Central memory CD8-positive, alpha-beta T cell (primary cell): ENCODE measurements around the gene C5orf63.
"Not testable (repeated sequence)": the region's sequence is repeated elsewhere in the genome, so short reads cannot be mapped to it uniquely, and the experiment has no call there.

Source experiments
- ATAC-seq: fragments of 150-1000 bp; cut with Tn5 transposase; replicated peaks from 2 replicates; pipeline ENCODE4 v1.10.0; 2022; ENCODE audit warnings: mild to moderate bottlenecking, moderate FRiP score, moderate number of reproducible peaks; ENCODE audit not compliant: poor library complexity, severe bottlenecking; ENCODE audit errors: extremely low read depth
- DNase-seq, 2 donors: peaks; one replicate each; pipeline ENCODE4 v3.0.0; 2021; ENCODE audit warnings: low spot score in 2 of 2
- H3K27ac Mint-ChIP-seq: one replicate; pipeline ENCODE4 v1.8.0; 2022; ENCODE audit warnings: low read depth, mild to moderate bottlenecking, moderate library complexity, mixed read lengths
- H3K27me3 Mint-ChIP-seq: one replicate; pipeline ENCODE4 v1.8.0; 2022; ENCODE audit warnings: mixed read lengths
- H3K36me3 Mint-ChIP-seq: one replicate; pipeline ENCODE4 v1.8.0; 2022; ENCODE audit warnings: mild to moderate bottlenecking, moderate library complexity, mixed read lengths; ENCODE audit not compliant: insufficient read depth
- H3K4me1 Mint-ChIP-seq: one replicate; pipeline ENCODE4 v1.8.0; 2022; ENCODE audit warnings: mixed read lengths
- H3K4me3 Mint-ChIP-seq: one replicate; pipeline ENCODE4 v1.8.0; 2022; ENCODE audit warnings: mild to moderate bottlenecking, moderate library complexity, mixed read lengths
- H3K9me3 Mint-ChIP-seq: one replicate; pipeline ENCODE4 v1.8.0; 2022; ENCODE audit warnings: mixed read lengths

C5orf63 gene

GRCh38 chr5:127024821-127025220 is 48.5 kb downstream of the C5orf63 start:
- H3K27ac Mint-ChIP-seq: no peak overlapping the region

GRCh38 chr5:127023552-127024191 is 49.6 kb downstream of the C5orf63 start:
- H3K36me3 Mint-ChIP-seq, H3K9me3 Mint-ChIP-seq, H3K27me3 Mint-ChIP-seq, H3K4me3 Mint-ChIP-seq, ATAC-seq, DNase-seq, H3K27ac Mint-ChIP-seq, H3K4me1 Mint-ChIP-seq: not testable (repeated sequence)

More at GRCh38 chr5:127024821-127025220, 48.5 kb downstream of the C5orf63 start:
- peaks cover 10% of the 10 kb centered on the region for H3K27me3 Mint-ChIP-seq
- no peak overlapping the region for H3K4me3 Mint-ChIP-seq
- H3K36me3 Mint-ChIP-seq: peaks cover 3% of the 10 kb centered on the region
- ATAC-seq (no peak), DNase-seq (no peak)
- H3K9me3 Mint-ChIP-seq: no peaks in the 10 kb centered on the region
- peaks cover 6% of the 10 kb centered on the region for H3K4me1 Mint-ChIP-seq

GRCh38 chr5:127022846-127023245 is 50.5 kb downstream of the C5orf63 start:
- Mint-ChIP-seq H3K27me3 (no peaks in the 10 kb centered on the region), H3K4me3 (no peak overlapping the region), H3K36me3 (no peaks in the 10 kb centered on the region), H3K4me1 (no peaks in the 10 kb centered on the region), H3K9me3 (no peaks in the 10 kb centered on the region), H3K27ac (no peak overlapping the region)
- ATAC-seq (no peak), DNase-seq (no peak)

- H3K27ac Mint-ChIP-seq: no peak overlapping the region
These were observed 53.4 kb downstream of the C5orf63 start for GRCh38 chr5:127019928-127020327.

GRCh38 chr5:127016722-127017121 is 56.6 kb downstream of the C5orf63 start:
- not testable (repeated sequence) for DNase-seq, H3K36me3 Mint-ChIP-seq, ATAC-seq, H3K4me1 Mint-ChIP-seq, H3K27ac Mint-ChIP-seq, H3K4me3 Mint-ChIP-seq, H3K9me3 Mint-ChIP-seq
- H3K27me3 Mint-ChIP-seq: peaks cover 10% of the 10 kb centered on the region

More at GRCh38 chr5:127019928-127020327, 53.4 kb downstream of the C5orf63 start:
- DNase-seq (no peak), ATAC-seq (no peak)
- H3K36me3 Mint-ChIP-seq: no peaks in the 10 kb centered on the region
- no peaks in the 10 kb centered on the region for H3K9me3 Mint-ChIP-seq
- H3K4me3 Mint-ChIP-seq: no peak overlapping the region
- H3K27me3 Mint-ChIP-seq: peaks cover 7% of the 10 kb centered on the region
- no peaks in the 10 kb centered on the region for H3K4me1 Mint-ChIP-seq

- Mint-ChIP-seq H3K27me3 (peaks cover 10% of the 10 kb centered on the region), H3K27ac (no peak overlapping the region), H3K36me3 (no peaks in the 10 kb centered on the region), H3K4me3 (no peak overlapping the region), H3K9me3 (no peaks in the 10 kb centered on the region), H3K4me1 (no peaks in the 10 kb centered on the region)
- ATAC-seq (no peak), DNase-seq (no peak)
These were observed 57.6 kb downstream of the C5orf63 start for GRCh38 chr5:127015716-127016115.

GRCh38 chr5:127014573-127014972 is 58.7 kb downstream of the C5orf63 start:
- DNase-seq (no peak), ATAC-seq (no peak)
- H3K36me3 Mint-ChIP-seq: no peaks in the 10 kb centered on the region
- no peak overlapping the region for H3K27ac Mint-ChIP-seq
- H3K27me3 Mint-ChIP-seq: peaks cover 10% of the 10 kb centered on the region
- no peaks in the 10 kb centered on the region for H3K4me1 Mint-ChIP-seq
- H3K9me3 Mint-ChIP-seq: no peaks in the 10 kb centered on the region
- no peak overlapping the region for H3K4me3 Mint-ChIP-seq

GRCh38 chr5:127013407-127013806 is 59.9 kb downstream of the C5orf63 start:
- DNase-seq: no peak
- Mint-ChIP-seq H3K27ac (no peak overlapping the region), H3K9me3 (no peaks in the 10 kb centered on the region), H3K4me1 (no peaks in the 10 kb centered on the region), H3K36me3 (no peaks in the 10 kb centered on the region), H3K4me3 (no peak overlapping the region), H3K27me3 (peaks cover 10% of the 10 kb centered on the region)
- no peak for ATAC-seq

- peaks cover 10% of the 10 kb centered on the region for H3K27me3 Mint-ChIP-seq
- H3K9me3 Mint-ChIP-seq: no peaks in the 10 kb centered on the region
- H3K4me3 Mint-ChIP-seq: no peak overlapping the region
- DNase-seq (no peak), ATAC-seq (no peak)
- no peaks in the 10 kb centered on the region for H3K36me3 Mint-ChIP-seq
- no peak overlapping the region for H3K27ac Mint-ChIP-seq
- no peaks in the 10 kb centered on the region for H3K4me1 Mint-ChIP-seq
These were observed 60.4 kb downstream of the C5orf63 start for GRCh38 chr5:127012916-127013315.

GRCh38 chr5:127011961-127012644 is 61.2 kb downstream of the C5orf63 start:
- Mint-ChIP-seq H3K4me3 (no peak overlapping the region), H3K36me3 (no peaks in the 10 kb centered on the region), H3K27ac (no peak overlapping the region), H3K27me3 (peaks cover 10% of the 10 kb centered on the region), H3K9me3 (no peaks in the 10 kb centered on the region), H3K4me1 (no peaks in the 10 kb centered on the region)
- DNase-seq (no peak), ATAC-seq (no peak)

- no peak for ATAC-seq
- Mint-ChIP-seq H3K4me3 (no peak overlapping the region), H3K36me3 (no peaks in the 10 kb centered on the region), H3K27me3 (peaks cover 10% of the 10 kb centered on the region), H3K4me1 (no peaks in the 10 kb centered on the region), H3K27ac (no peak overlapping the region), H3K9me3 (no peaks in the 10 kb centered on the region)
- no peak for DNase-seq
These were observed 62.1 kb downstream of the C5orf63 start for GRCh38 chr5:127011153-127011552.

- ATAC-seq (no peak), DNase-seq (no peak)
- Mint-ChIP-seq H3K27ac (no peak overlapping the region), H3K4me1 (no peaks in the 10 kb centered on the region), H3K36me3 (no peaks in the 10 kb centered on the region), H3K4me3 (no peak overlapping the region), H3K9me3 (no peaks in the 10 kb centered on the region), H3K27me3 (peaks cover 8% of the 10 kb centered on the region)
These were observed 62.9 kb downstream of the C5orf63 start for GRCh38 chr5:127010362-127010761.

- Mint-ChIP-seq H3K27me3 (peaks cover 2% of the 10 kb centered on the region), H3K9me3 (no peaks in the 10 kb centered on the region), H3K4me1 (no peaks in the 10 kb centered on the region), H3K27ac (no peak overlapping the region), H3K4me3 (no peak overlapping the region), H3K36me3 (no peaks in the 10 kb centered on the region)
- no peak for DNase-seq
- ATAC-seq: no peak
These were observed 63.5 kb downstream of the C5orf63 start for GRCh38 chr5:127009784-127010183.
